Ascending aorta (tissue), 2 donors: ENCODE data around the gene DGKQ. TPM values are rescaled to one million over a fixed set of nuclear protein-coding genes. Genes with fewer than 3 reads are reported as not detected.

Experiments used
- DNase-seq, 2 donors: peaks; one replicate each; pipeline ENCODE4 v3.0.0-alpha.2; 2019; ENCODE audit warnings: low spot score in 2 of 2
- H3K27ac ChIP-seq, 2 donors: fragments of 200-600 bp; sonication (generic); one replicate each; pipeline ENCODE4 v1.5.1; 2016 to 2017; ENCODE audit warnings: mild to moderate bottlenecking in 1 of 2
- H3K27me3 ChIP-seq: fragments of 200-600 bp; sonication (generic); one replicate; pipeline ENCODE4 v1.5.1; 2017
- H3K36me3 ChIP-seq, 2 donors: fragments of 200-600 bp; sonication (generic); one replicate each; pipeline ENCODE4 v1.5.1; 2016
- H3K4me1 ChIP-seq, 2 donors: fragments of 200-600 bp; sonication (generic); one replicate each; pipeline ENCODE4 v1.5.1; 2016 to 2017; ENCODE audit warnings: mild to moderate bottlenecking in 1 of 2
- H3K4me3 ChIP-seq, 2 donors: fragments of 200-600 bp; sonication (generic); one replicate each; pipeline ENCODE4 v1.5.1; 2016 to 2017; ENCODE audit warnings: mild to moderate bottlenecking in 1 of 2
- H3K9me3 ChIP-seq, 2 donors: fragments of 200-600 bp; sonication (generic); one replicate each; pipeline ENCODE4 v1.5.1; 2016
- CTCF ChIP-seq, 3 experiments: fragments of 200-600 bp in 2 of 3; fragments of 450-650 bp in 1 of 3; sonication (generic) in 2 of 3; IDR thresholded peaks; one replicate each; pipeline ENCODE4 v1.5.1; 2016 to 2019; ENCODE audit warnings: antibody characterized with exemption in 3 of 3, mild to moderate bottlenecking in 1 of 3, moderate library complexity in 1 of 3
- intact Hi-C: fragments of 100-400 bp; cut with DNase I; formaldehyde crosslinking; loops from one replicate; pipeline ENCODE4 v1.15.1; 2023
- total RNA-seq: library from RNA; depleted of rRNA; stranded (reverse); fragments of >200 nt; gene quantifications from one replicate; pipeline ENCODE4 v1.1.0, GENCODE V29; 2016

DGKQ gene
- total RNA-seq, 1 donor from 2014 or later, result 20.1 TPM

DNA sequence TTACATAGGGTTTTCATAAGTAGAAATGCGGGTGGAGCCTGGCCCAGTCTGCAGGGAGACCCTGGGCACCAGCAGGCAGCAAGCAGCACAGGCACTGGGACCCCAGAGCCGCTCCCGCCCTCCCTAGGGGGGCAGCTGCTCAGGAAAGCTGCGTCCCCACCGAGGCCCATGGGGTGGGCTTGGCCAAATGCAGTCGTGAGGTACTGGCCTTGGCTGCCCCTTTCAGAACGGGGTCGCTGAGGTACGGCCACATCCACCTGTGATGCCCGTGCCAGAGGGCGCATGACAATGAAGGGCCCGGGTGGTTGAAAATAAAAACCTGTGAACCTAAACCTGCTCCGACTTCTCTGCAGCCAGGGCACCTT is 24.5 kb downstream of the DGKQ start:
- peaks cover 11 to 16% of the 10 kb centered on the region in 2 donors for H3K36me3 ChIP-seq
- no peaks in the 10 kb centered on the region for H3K4me1 ChIP-seq
- TF ChIP-seq CTCF (IDR thresholded peaks at IDR 0.05), result no peak
- H3K4me3 ChIP-seq, result no peak overlapping the region
- no peak overlapping the region for H3K27ac ChIP-seq
- H3K9me3 ChIP-seq, result no peaks in the 10 kb centered on the region
- intact Hi-C loops, result no loop called here
- DNase-seq, result no peak
- no peaks in the 10 kb centered on the region for H3K27me3 ChIP-seq

DNA sequence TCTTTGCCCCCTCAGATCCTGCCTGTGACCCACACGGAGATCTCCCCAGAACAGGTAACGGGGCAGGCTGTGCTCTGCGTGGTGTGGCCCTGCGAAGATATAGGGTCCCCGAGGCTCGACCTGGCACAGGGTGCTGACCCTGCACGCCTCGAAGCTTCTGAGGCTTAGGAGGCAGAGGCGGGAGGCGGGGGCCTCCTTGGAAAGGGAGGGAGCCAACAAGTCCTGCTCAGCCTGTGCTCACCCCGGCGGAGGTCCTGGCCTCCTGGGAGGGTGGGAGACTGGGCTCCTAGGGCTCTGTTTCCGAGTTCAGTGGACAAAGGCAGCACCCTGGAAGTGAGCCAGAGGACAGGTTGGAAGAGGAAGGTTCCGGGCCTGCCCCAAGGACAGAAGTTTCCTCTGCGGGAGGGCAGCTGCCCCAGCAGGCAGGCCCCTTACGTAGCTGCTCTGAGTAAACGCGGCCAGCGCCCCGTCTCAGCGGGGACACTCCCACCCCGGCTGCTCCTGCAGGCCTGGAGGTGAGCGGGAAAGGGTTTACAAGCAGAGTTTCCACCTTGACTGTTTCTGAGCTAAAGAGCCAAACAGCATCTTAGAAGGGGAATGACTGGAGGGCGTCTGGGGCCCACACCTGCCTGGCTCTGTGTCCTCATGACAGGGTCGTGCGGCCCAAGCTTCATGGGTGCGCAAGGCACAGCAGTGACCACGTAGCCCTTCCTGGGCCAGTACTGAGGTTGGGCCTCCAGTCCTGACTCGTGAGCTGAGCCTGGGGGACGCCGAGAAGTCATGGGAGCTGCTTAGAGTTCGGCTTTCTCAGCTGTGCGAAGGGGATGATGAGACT is 25.1 kb downstream of the DGKQ start:
- H3K27ac ChIP-seq, result no peak overlapping the region
- no peak for TF ChIP-seq CTCF (IDR thresholded peaks at IDR 0.05)
- peaks cover 7 to 17% of the 10 kb centered on the region in 2 donors for H3K36me3 ChIP-seq
- DNase-seq, result no peak
- no peaks in the 10 kb centered on the region for H3K4me1 ChIP-seq
- intact Hi-C loops, result no loop called here
- H3K4me3 ChIP-seq, result no peak overlapping the region
- H3K27me3 ChIP-seq, result no peaks in the 10 kb centered on the region
- H3K9me3 ChIP-seq, result no peaks in the 10 kb centered on the region

DNA sequence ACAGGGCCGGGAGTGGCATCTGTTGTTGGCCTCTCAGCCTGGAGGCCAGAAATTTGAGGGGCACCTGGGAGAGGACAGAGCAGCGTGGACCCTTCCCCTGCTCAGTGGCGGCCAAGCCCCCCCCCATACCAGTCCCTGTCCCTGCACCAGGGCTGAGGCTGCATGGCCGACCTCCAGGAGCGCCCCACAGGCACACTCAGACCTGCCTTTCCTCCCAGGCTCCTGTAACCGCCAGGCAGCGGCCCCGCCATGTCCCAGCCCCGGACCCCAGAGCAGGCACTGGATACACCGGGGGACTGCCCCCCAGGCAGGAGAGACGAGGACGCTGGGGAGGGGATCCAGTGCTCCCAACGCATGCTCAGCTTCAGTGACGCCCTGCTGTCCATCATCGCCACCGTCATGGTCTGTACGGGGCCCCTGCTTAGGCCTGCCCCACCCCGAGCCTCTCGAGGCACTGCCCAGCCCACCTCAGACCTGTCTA is 25.8 kb downstream of the DGKQ start:
- H3K27ac ChIP-seq, result no peak overlapping the region
- no peaks in the 10 kb centered on the region for H3K27me3 ChIP-seq
- no peak for DNase-seq
- no peaks in the 10 kb centered on the region for H3K4me1 ChIP-seq
- no peak overlapping the region for H3K4me3 ChIP-seq
- TF ChIP-seq CTCF (IDR thresholded peaks at IDR 0.05), result no peak
- intact Hi-C loops, result no loop called here
- peaks cover 0 to 13% of the 10 kb centered on the region in 2 donors for H3K36me3 ChIP-seq
- no peaks in the 10 kb centered on the region for H3K9me3 ChIP-seq

DNA sequence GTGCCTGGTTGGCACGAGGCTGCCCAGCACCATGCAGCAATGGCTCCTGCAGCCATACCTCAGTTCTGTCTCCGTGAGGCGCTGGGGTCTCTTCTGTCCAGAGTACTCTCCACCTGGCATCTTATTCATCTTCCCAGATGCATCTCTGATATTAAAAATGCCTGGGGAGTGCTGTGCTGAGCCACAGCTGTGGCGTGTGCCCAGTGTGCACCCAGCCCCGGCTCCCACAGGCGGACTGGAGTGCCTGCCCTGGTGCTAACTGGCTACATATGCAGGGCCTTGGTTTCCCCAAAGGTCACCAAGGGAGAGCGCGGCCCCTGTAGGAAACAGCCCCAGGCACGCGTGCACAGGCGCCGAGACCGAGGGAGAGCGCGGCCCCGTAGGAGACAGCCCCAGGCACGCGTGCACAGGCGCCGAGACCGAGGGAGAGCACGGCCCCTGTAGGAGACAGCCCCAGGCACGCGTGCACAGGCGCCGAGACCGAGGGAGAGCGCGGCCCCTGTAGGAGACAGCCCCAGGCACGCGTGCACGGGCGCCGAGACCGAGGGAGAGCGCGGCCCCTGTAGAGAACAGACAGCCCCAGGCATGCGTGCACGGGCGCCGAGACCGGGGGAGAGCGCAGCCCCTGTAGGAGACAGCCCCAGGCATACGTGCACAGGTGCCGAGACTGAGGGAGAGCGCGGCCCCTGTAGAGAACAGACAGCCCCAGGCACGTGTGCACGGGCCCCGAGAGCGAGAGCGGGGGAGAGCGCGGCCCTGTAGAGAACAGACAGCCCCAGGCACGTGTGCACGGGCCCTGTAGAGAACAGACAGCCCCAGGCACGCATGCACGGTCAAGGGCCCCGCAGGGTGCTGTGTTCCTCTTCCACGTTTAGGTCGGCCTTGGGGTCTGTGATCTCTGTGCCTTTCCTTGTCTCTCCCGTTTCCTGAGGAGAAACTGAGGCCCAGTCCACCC is 26.6 kb downstream of the DGKQ start:
- Histone ChIP-seq H3K27me3 (no peaks in the 10 kb centered on the region), H3K4me3 (no peak overlapping the region), H3K36me3 (peaks cover 0 to 11% of the 10 kb centered on the region in 2 donors), H3K9me3 (no peaks in the 10 kb centered on the region), H3K27ac (no peak overlapping the region), H3K4me1 (no peaks in the 10 kb centered on the region)
- DNase-seq, result no peak
- intact Hi-C loops, result no loop called here
- TF ChIP-seq CTCF (IDR thresholded peaks at IDR 0.05), result no peak

DNA sequence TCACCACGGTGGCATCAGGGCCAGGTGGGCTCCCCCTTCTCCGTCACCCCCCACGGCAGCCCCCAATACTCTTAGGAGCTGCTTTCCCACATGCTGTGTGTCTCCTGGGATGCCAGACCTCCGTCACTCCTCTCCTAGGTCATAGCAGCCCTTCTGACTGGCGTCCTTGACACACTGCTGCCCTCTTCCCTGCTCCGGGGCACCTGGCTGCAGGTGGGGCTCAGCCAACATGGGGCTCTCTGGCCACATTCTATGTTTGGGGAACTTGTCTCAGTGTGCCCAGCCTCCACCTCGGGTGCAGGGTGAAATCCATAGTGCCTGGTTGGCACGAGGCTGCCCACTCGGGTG is 27.3 kb downstream of the DGKQ start:
- Histone ChIP-seq H3K27ac (no peak overlapping the region), H3K36me3 (peaks cover 0 to 5% of the 10 kb centered on the region in 2 donors), H3K4me3 (no peak overlapping the region), H3K27me3 (no peaks in the 10 kb centered on the region), H3K9me3 (no peaks in the 10 kb centered on the region), H3K4me1 (no peaks in the 10 kb centered on the region)
- DNase-seq, result no peak
- intact Hi-C loops, result no loop called here
- TF ChIP-seq CTCF (IDR thresholded peaks at IDR 0.05), result no peak
